ENCODE measurements around the gene GJC2. TPM values are rescaled to one million over a fixed set of nuclear protein-coding genes. Genes with fewer than 3 reads are reported as not detected.
"Not testable (repeated sequence)": the region's sequence is repeated elsewhere in the genome, so short reads cannot be mapped to it uniquely, and the experiment has no call there.

GJC2 gene
- total and polyA plus RNA-seq, 2 donors (not counting 1 experiment from before 2014, with no cell fraction given): 0.16 to 0.30 TPM

DNA sequence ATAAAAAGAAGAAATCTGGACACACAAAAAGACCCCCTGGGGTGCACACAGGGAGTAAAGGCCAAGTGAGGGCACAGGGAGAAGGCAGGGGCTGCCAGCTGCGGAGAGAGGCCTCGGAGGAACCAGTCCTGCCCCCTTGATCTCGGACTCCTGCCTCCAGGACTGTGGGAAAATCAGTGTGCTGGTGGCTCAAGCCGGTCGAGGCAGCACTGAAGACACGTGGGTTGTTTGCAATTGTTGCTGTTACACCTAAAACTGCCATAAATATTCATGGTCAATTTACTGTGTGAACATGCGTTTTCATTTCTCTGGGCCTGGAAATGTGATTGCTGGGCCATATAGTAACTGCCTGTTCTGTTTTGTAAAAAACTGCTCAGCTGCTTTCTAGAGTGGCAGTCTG, 34.4 kb downstream of the GJC2 start:
- Histone ChIP-seq H3K4me3 (ENCODE audit: control extremely low read depth in 1 of 5, extremely low read depth in 1 of 5, insufficient read depth in 1 of 5, low read depth in 2 of 5, low read length in 4 of 5) (no peak overlapping the region), H4K20me1 (ENCODE audit: control insufficient read depth, insufficient read depth, low read length, poor library complexity, severe bottlenecking) (no peaks in the 10 kb centered on the region), H3K9ac (ENCODE audit: low read length) (no peak overlapping the region), H3K9me3 (ENCODE audit: control extremely low read depth in 1 of 3, control insufficient read depth in 2 of 3, insufficient read depth in 1 of 3, low read length in 2 of 3) (no peaks in the 10 kb centered on the region), H3K27ac (ENCODE audit: low read length in 2 of 2) (no peak overlapping the region), H3K4me2 (replicated peaks; ENCODE audit: low read depth, low read length, poor library complexity, severe bottlenecking) (no peak overlapping the region), H3K79me2 (ENCODE audit: control insufficient read depth, insufficient read depth, low read length) (no peaks in the 10 kb centered on the region), H3K27me3 (replicated peaks in 1 of 4; ENCODE audit: control extremely low read depth in 1 of 4, control insufficient read depth in 3 of 4, insufficient read depth in 4 of 4, low read length in 3 of 4) (no peaks in the 10 kb centered on the region), H3K4me1 (ENCODE audit: control insufficient read depth in 2 of 2, insufficient read depth in 2 of 2, low read length in 2 of 2) (no peaks in the 10 kb centered on the region), H3K36me3 (replicated peaks in 1 of 2; ENCODE audit: control extremely low read depth in 1 of 2, control insufficient read depth in 1 of 2, extremely low read depth in 1 of 2, insufficient read depth in 2 of 2, low read length in 1 of 2) (no peaks in the 10 kb centered on the region), H2AFZ (ENCODE audit: insufficient read depth, low read depth, low read length, poor library complexity, severe bottlenecking) (no peak overlapping the region)
- H3K27ac Mint-ChIP-seq: no peak overlapping the region
- no peak for TF ChIP-seq EZH2 (IDR thresholded peaks at IDR 0.05; ENCODE audit: borderline replicate concordance, insufficient read depth, low read depth, low read length, poor library complexity, severe bottlenecking)
- TF ChIP-seq, protein P1, sequence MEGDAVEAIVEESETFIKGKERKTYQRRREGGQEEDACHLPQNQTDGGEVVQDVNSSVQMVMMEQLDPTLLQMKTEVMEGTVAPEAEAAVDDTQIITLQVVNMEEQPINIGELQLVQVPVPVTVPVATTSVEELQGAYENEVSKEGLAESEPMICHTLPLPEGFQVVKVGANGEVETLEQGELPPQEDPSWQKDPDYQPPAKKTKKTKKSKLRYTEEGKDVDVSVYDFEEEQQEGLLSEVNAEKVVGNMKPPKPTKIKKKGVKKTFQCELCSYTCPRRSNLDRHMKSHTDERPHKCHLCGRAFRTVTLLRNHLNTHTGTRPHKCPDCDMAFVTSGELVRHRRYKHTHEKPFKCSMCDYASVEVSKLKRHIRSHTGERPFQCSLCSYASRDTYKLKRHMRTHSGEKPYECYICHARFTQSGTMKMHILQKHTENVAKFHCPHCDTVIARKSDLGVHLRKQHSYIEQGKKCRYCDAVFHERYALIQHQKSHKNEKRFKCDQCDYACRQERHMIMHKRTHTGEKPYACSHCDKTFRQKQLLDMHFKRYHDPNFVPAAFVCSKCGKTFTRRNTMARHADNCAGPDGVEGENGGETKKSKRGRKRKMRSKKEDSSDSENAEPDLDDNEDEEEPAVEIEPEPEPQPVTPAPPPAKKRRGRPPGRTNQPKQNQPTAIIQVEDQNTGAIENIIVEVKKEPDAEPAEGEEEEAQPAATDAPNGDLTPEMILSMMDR (IDR thresholded peaks at IDR 0.05): no peak
- H3K27me3 Mint-ChIP-seq: no peaks in the 10 kb centered on the region
- DNase-seq (no peak), ATAC-seq (ENCODE audit: low read depth) (no peak)
- H3K9me3 Mint-ChIP-seq (ENCODE audit: insufficient read depth): no peaks in the 10 kb centered on the region
- CTCF ChIA-PET: no interaction called here
- POLR2A ChIA-PET: no interaction called here
- H3K4me3 Mint-ChIP-seq: no peak overlapping the region
- intact Hi-C loops (cut with micrococcal nuclease): no loop called here
- H3K4me1 Mint-ChIP-seq: no peaks in the 10 kb centered on the region
- WGBS (ENCODE audit: insufficient coverage): 100% methylated on average over 6 of the region's 7 CpGs

DNA sequence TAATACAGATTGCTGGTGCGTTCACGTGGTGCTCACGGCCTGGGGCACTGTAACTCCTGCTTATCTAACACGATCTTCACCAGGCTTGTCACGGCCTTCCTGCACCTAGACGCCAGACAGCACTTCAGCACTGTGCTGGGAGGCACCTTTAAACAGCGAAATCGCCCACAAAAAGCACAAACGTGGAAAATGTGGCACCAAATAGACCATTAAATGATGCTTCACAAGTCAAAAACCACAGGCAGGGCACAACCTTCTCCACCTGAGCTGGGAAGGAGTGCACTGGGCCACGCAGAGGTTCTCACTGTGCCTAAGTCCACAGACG, 35.9 kb downstream of the GJC2 start:
- ATAC-seq (ENCODE audit: low read depth) (no peak), DNase-seq (no peak)
- no peaks in the 10 kb centered on the region for H4K20me1 ChIP-seq (ENCODE audit: control insufficient read depth, insufficient read depth, low read length, poor library complexity, severe bottlenecking)
- H3K79me2 ChIP-seq (ENCODE audit: control insufficient read depth, insufficient read depth, low read length): no peaks in the 10 kb centered on the region
- ChIA-PET POLR2A (no interaction called here), CTCF (no interaction called here)
- H3K36me3 ChIP-seq (replicated peaks in 1 of 2; ENCODE audit: control extremely low read depth in 1 of 2, control insufficient read depth in 1 of 2, extremely low read depth in 1 of 2, insufficient read depth in 2 of 2, low read length in 1 of 2): no peaks in the 10 kb centered on the region
- 94% methylated on average over 10 of the region's 11 CpGs for WGBS (ENCODE audit: insufficient coverage)
- Mint-ChIP-seq H3K27me3 (no peaks in the 10 kb centered on the region), H3K4me3 (no peak overlapping the region), H3K4me1 (no peaks in the 10 kb centered on the region), H3K27ac (no peak overlapping the region), H3K9me3 (ENCODE audit: insufficient read depth) (no peaks in the 10 kb centered on the region)
- H3K9ac ChIP-seq (ENCODE audit: low read length): no peak overlapping the region
- H2AFZ ChIP-seq (ENCODE audit: insufficient read depth, low read depth, low read length, poor library complexity, severe bottlenecking): no peak overlapping the region
- no peaks in the 10 kb centered on the region for H3K4me1 ChIP-seq (ENCODE audit: control insufficient read depth in 2 of 2, insufficient read depth in 2 of 2, low read length in 2 of 2)
- TF ChIP-seq, protein P1 (IDR thresholded peaks at IDR 0.05): no peak
- no peak for TF ChIP-seq EZH2 (IDR thresholded peaks at IDR 0.05; ENCODE audit: borderline replicate concordance, insufficient read depth, low read depth, low read length, poor library complexity, severe bottlenecking)
- H3K4me2 ChIP-seq (replicated peaks; ENCODE audit: low read depth, low read length, poor library complexity, severe bottlenecking): no peak overlapping the region
- no peak overlapping the region for H3K4me3 ChIP-seq (ENCODE audit: control extremely low read depth in 1 of 5, extremely low read depth in 1 of 5, insufficient read depth in 1 of 5, low read depth in 2 of 5, low read length in 4 of 5)
- H3K9me3 ChIP-seq (ENCODE audit: control extremely low read depth in 1 of 3, control insufficient read depth in 2 of 3, insufficient read depth in 1 of 3, low read length in 2 of 3): peaks cover 0 to 3% (median 0%) of the 10 kb centered on the region in 3 donors
- no peaks in the 10 kb centered on the region for H3K27me3 ChIP-seq (replicated peaks in 1 of 4; ENCODE audit: control extremely low read depth in 1 of 4, control insufficient read depth in 3 of 4, insufficient read depth in 4 of 4, low read length in 3 of 4)
- intact Hi-C loops (cut with micrococcal nuclease): no loop called here
- no peak overlapping the region for H3K27ac ChIP-seq (ENCODE audit: low read length in 2 of 2)

DNA sequence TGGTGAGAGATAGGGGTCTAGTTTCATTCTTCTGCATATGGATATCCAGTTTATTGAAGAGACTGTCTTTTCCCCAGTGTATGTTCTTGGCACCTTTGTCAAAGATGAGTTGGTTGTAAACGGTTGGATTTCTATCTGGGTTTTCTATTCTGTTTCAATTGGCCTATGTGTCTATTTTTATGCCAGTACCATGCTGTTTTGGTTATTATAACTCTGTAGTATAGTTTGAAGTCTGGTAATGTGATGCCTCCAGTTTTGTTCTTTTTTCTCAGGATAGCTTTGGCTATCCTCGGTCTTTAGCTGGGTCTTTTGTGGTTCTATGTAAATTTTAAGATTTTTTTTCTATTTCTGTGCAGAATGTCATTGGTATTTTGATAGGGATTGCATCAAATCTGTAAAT, 38.5 kb downstream of the GJC2 start:
- POLR2A ChIA-PET; CTCF ChIA-PET; DNase-seq; H3K27ac Mint-ChIP-seq; H2AFZ ChIP-seq (ENCODE audit: insufficient read depth, low read depth, low read length, poor library complexity, severe bottlenecking); H3K27me3 ChIP-seq (replicated peaks in 1 of 4; ENCODE audit: control extremely low read depth in 1 of 4, control insufficient read depth in 3 of 4, insufficient read depth in 4 of 4, low read length in 3 of 4); H3K27ac ChIP-seq (ENCODE audit: low read length in 2 of 2); ATAC-seq (ENCODE audit: low read depth); H4K20me1 ChIP-seq (ENCODE audit: control insufficient read depth, insufficient read depth, low read length, poor library complexity, severe bottlenecking); H3K79me2 ChIP-seq (ENCODE audit: control insufficient read depth, insufficient read depth, low read length); intact Hi-C loops (cut with micrococcal nuclease); H3K27me3 Mint-ChIP-seq; H3K9me3 ChIP-seq (ENCODE audit: control extremely low read depth in 1 of 3, control insufficient read depth in 2 of 3, insufficient read depth in 1 of 3, low read length in 2 of 3); H3K36me3 ChIP-seq (replicated peaks in 1 of 2; ENCODE audit: control extremely low read depth in 1 of 2, control insufficient read depth in 1 of 2, extremely low read depth in 1 of 2, insufficient read depth in 2 of 2, low read length in 1 of 2); H3K4me3 ChIP-seq (ENCODE audit: control extremely low read depth in 1 of 5, extremely low read depth in 1 of 5, insufficient read depth in 1 of 5, low read depth in 2 of 5, low read length in 4 of 5); H3K9ac ChIP-seq (ENCODE audit: low read length); H3K9me3 Mint-ChIP-seq (ENCODE audit: insufficient read depth); H3K4me1 Mint-ChIP-seq; H3K4me3 Mint-ChIP-seq; H3K4me2 ChIP-seq (replicated peaks; ENCODE audit: low read depth, low read length, poor library complexity, severe bottlenecking); H3K4me1 ChIP-seq (ENCODE audit: control insufficient read depth in 2 of 2, insufficient read depth in 2 of 2, low read length in 2 of 2): not testable (repeated sequence)
- WGBS (ENCODE audit: insufficient coverage): 83% methylated on average over 1 of the region's 2 CpGs
